ENCODE measurements around the gene MAGED4. TPM values are rescaled to one million over a fixed set of nuclear protein-coding genes. Genes with fewer than 3 reads are reported as not detected.
"Not testable (repeated sequence)": the region's sequence is repeated elsewhere in the genome, so short reads cannot be mapped to it uniquely, and the experiment has no call there.

Gene MAGED4, protein sequence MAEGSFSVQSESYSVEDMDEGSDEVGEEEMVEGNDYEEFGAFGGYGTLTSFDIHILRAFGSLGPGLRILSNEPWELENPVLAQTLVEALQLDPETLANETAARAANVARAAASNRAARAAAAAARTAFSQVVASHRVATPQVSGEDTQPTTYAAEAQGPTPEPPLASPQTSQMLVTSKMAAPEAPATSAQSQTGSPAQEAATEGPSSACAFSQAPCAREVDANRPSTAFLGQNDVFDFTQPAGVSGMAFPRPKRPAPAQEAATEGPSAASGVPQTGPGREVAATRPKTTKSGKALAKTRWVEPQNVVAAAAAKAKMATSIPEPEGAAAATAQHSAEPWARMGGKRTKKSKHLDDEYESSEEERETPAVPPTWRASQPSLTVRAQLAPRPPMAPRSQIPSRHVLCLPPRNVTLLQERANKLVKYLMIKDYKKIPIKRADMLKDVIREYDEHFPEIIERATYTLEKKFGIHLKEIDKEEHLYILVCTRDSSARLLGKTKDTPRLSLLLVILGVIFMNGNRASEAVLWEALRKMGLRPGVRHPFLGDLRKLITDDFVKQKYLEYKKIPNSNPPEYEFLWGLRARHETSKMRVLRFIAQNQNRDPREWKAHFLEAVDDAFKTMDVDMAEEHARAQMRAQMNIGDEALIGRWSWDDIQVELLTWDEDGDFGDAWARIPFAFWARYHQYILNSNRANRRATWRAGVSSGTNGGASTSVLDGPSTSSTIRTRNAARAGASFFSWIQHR
- 13.7 and 14.7 TPM in 2 replicates for total RNA-seq (ENCODE audit: low replicate concordance)

DNA sequence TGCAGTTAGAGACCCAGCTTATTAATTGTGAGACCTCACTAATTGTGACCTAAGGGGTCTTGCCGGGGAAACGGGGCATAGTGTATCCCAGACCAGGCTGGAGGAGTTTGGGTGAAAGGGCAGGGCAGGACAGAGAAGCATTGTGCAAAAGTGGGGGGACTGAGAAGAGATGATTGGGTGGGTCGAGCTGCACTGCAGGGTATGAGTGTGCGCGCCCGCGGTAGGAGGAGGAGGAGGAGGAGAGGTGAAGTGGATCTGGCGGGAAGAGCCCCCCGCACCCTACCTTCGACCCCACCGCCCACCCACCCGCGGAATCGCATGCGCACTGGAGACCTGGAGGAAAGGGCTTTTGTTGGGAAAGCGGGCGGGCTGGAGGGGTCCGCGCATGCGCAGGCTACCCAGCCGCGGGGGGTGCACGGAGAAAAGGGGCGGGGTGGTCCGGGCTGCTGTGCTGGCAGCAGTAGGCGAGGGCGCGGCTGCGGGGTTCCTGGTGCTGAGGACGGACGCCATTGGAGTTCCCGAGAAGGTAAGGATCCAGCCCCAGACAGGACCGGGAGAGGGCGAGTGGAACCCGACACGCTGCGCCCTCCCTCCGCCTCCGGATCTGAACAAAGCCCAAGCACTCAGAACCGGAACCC is at the start of gene MAGED4:
Gene MAGED4 (plus strand): TSS at position 449 of the 638 bp plus-strand sequence. CDS start 1,035 bp downstream, outside the sequence.
- DNase-seq (ENCODE audit: low read depth); H3K4me3 ChIP-seq (ENCODE audit: low read depth, low read length): not testable (repeated sequence)

DNA sequence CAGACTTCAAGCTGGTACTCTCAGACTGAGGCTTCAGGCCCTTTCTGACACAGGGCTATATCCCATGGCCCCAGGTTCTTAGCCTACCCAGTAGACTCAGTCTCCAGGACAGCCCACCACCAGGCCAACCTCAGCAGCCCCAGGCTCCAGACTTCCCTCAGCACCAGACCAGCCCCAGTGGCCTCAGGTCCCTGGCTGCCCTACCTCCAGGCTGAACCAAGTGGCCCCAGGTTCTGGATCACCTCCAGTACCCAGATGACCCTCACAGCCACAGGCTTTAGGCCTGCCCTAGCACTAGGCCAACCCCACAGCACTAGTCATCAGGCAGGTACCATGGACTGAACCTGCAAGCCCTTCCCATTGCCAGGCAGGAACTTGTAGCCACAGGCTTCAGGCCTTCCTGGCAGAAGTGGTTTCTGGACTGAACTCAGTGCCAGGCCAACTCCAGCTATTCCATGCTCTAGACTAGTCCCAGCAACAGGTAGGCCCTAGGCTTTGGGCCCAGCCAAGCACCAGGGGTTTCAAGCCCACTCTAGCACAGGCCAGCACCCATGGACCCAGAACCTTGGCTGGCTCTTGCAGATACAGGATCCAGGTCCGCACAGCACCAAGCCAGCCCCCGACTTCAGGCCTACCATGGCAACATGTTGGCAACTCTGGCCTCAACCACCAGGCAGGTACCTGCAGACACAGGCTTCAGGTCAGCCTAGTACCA is 45.7 kb upstream of the MAGED4 start:
- H3K4me3 ChIP-seq (ENCODE audit: low read depth, low read length): no peak overlapping the region
- TF ChIP-seq, protein P1, sequence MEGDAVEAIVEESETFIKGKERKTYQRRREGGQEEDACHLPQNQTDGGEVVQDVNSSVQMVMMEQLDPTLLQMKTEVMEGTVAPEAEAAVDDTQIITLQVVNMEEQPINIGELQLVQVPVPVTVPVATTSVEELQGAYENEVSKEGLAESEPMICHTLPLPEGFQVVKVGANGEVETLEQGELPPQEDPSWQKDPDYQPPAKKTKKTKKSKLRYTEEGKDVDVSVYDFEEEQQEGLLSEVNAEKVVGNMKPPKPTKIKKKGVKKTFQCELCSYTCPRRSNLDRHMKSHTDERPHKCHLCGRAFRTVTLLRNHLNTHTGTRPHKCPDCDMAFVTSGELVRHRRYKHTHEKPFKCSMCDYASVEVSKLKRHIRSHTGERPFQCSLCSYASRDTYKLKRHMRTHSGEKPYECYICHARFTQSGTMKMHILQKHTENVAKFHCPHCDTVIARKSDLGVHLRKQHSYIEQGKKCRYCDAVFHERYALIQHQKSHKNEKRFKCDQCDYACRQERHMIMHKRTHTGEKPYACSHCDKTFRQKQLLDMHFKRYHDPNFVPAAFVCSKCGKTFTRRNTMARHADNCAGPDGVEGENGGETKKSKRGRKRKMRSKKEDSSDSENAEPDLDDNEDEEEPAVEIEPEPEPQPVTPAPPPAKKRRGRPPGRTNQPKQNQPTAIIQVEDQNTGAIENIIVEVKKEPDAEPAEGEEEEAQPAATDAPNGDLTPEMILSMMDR (IDR thresholded peaks at IDR 0.05; ENCODE audit: insufficient read depth, low read length): no peak
- no peak for DNase-seq (ENCODE audit: low read depth)

DNA sequence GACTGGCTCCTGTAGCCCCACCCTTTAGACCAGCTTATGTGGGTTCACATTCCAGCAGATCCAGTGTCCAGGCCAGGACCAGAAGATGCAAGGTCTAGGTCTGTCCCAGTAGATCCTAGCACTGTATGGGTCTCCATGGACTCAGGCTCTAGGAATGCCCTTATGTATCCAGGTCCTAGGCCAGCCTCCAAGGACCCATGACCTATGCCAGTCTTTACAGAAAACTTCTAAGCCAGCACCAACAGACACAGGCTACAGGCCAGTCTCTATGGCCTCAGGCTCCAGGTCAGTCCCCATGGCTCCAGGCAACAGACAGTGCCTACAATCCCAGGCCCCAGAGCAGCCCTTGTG is 45.2 kb upstream of the MAGED4 start:
- DNase-seq (ENCODE audit: low read depth): no peak
- no peak overlapping the region for H3K4me3 ChIP-seq (ENCODE audit: low read depth, low read length)
- TF ChIP-seq, protein P1 (IDR thresholded peaks at IDR 0.05; ENCODE audit: insufficient read depth, low read length): no peak

DNA sequence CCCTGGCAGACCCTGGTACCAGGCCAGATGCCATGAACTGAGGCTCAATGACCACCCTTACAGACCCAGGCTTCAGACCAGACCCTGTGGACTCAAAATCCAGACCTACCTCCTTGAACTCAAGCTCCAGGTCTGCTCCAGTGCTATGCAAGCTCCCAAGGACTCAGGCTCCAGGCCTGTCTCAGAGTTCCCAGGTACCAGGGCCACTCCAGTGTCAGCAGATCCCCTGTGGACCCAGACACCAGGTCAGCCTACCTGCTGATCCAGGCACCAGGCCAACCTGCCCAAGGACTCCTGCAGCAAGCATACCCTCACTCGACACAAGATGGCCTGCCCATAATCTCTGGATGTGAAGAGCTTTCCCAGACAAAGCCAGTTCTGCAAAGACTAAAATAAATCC is 44.7 kb upstream of the MAGED4 start:
- H3K4me3 ChIP-seq (ENCODE audit: low read depth, low read length): no peak overlapping the region
- no peak for DNase-seq (ENCODE audit: low read depth)
- TF ChIP-seq, protein P1 (IDR thresholded peaks at IDR 0.05; ENCODE audit: insufficient read depth, low read length): no peak

DNA sequence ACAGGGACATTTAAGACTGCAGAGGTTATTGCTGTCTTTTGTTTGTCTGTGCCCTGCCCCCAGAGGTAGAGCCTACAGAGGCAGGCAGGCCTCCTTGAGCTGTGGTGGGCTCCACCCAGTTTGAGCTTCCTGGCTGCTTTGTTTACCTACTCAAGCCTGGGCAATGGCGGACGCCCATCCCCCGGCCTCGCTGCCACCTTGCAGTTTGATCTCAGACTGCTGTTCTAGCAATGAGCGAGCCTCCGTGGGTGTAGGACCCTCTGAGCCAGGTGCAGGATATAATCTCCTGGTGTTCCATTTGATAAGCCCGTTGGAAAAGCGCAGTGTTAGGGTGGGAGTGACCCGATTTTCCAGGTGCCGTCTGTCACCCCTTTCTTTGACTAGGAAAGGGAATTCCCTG is 34.0 kb upstream of the MAGED4 start:
- not testable (repeated sequence) for DNase-seq (ENCODE audit: low read depth); H3K4me3 ChIP-seq (ENCODE audit: low read depth, low read length)

DNA sequence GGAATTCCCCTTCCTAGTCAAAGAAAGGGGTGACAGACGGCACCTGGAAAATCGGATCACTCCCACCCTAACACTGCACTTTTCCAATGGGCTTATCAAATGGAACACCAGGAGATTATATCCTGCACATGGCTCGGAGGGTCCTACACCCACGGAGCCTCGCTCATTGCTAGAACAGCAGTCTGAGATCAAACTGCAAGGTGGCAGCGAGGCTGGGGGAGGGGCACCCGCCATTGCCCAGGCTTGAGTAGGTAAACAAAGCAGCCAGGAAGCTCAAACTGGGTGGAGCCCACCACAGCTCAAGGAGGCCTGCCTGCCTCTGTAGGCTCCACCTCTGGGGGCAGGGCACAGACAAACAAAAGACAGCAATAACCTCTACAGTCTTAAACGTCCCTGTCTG is 24.5 kb upstream of the MAGED4 start:
- not testable (repeated sequence) for H3K4me3 ChIP-seq (ENCODE audit: low read depth, low read length); DNase-seq (ENCODE audit: low read depth)

DNA sequence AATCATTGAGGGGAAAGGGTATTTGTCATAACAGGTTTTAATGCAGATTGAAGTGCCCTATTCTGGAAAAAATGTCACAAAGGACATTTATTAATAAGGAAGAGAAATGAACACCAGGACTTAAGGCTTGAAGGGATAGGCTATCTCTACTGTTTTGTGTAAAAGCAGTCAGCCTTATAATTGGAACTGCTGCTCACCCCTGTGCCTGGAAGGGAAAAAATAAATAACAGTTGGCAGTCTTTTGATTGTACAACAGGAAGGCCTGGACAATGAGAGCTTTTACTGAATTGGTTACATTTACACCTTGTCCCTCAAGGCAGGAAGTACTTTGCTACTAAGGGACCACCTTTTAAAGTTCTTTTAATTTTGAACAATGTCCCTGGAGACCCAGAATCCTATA is 17.8 kb upstream of the MAGED4 start:
- TF ChIP-seq, protein P1 (IDR thresholded peaks at IDR 0.05; ENCODE audit: insufficient read depth, low read length): no peak
- no peak overlapping the region for H3K4me3 ChIP-seq (ENCODE audit: low read depth, low read length)
- no peak for DNase-seq (ENCODE audit: low read depth)

DNA sequence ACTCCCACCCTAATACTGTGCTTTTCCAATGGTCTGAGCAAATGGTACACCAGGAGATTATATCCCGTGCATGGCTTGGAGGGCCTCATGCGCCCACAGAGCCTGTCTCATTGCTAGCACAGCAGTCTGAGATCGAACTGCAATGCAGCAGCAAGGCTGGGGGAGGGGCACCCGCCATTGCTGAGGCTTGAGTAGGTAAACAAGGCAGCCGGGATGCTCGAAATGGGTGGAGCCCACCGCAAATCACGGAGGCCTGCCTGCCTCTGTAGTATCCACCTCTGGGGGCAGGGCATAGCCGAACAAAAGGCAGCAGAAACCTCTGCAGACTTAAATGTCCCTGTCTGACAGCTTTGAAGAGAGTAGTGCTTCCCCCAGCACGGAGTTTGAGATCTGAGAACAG is 13.6 kb upstream of the MAGED4 start:
- not testable (repeated sequence) for H3K4me3 ChIP-seq (ENCODE audit: low read depth, low read length); DNase-seq (ENCODE audit: low read depth)

DNA sequence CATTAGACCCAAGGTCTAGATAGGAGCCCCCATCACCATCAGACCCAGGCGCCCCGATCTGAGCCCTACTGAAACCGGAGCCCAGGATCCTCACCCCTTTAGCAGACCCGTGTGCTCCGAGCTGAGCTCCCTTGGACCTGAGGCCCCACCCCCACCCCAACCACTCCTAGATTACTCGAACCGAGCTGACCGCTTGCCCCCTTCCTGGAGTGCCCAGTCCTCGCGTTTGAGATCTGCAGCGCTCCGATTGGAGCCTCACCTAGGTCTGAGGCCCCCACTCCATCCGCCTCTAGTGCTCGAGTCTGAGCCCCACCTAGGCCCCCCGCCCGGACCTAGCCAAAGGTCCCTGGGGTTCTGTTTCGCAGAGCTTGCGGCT is 378 bp downstream of the MAGED4 start:
- not testable (repeated sequence) for H3K4me3 ChIP-seq (ENCODE audit: low read depth, low read length); DNase-seq (ENCODE audit: low read depth)

DNA sequence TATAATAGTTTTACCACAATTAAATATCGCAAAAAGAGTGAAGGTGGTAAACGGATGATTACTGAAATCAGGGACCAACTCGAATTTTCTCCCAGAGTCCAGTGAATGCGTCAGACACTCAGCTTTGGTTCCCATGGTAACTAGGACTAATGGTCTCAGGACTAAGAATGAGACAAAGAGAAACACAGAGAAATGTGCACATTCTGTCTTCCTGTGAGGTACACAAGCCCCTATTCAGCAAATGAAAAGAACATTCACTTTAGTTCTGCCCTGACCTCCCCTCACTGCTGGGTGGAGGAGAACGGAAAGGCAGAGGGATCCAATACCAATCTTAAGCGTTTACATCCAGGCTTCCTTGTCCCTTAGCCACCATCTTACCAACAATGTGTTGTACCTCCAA is 26.7 kb downstream of the MAGED4 start:
- not testable (repeated sequence) for H3K4me3 ChIP-seq (ENCODE audit: low read depth, low read length); DNase-seq (ENCODE audit: low read depth)

Measured in fibroblast of the aortic adventitia (primary cell).